ENCODE measurements around the gene NDRG3. TPM values are rescaled to one million over a fixed set of nuclear protein-coding genes. Genes with fewer than 3 reads are reported as not detected.

The NDRG3 gene
- polyA plus RNA-seq, 1 experiment: 28.5 TPM

- no peaks in the 10 kb centered on the region for H3K27me3 ChIP-seq (ENCODE audit: control insufficient read depth, insufficient read depth, low read length)
- H3K36me3 ChIP-seq (ENCODE audit: control insufficient read depth, insufficient read depth, low read length): peaks cover 2% of the 10 kb centered on the region
- H3K4me3 ChIP-seq (ENCODE audit: low read depth, low read length): no peak overlapping the region
- CTCF ChIA-PET: interaction anchor here (0.9 to 2.5 kb wide), 8 partner anchors 11 to 87 kb away, joined by 3 to 16 read pairs (median 7); a partner anchor contains a TSS
- no peak for TF ChIP-seq CTCF (IDR thresholded peaks at IDR 0.05; ENCODE audit: insufficient read depth, low read depth, low read length)
- no peak for DNase-seq (ENCODE audit: low read depth)
- POLR2A ChIA-PET: no interaction called here
Measured at GRCh38 chr20:36775196-36775595, 29.3 kb upstream of the NDRG3 start.

GRCh38 chr20:36773597-36774390 is 27.9 kb upstream of the NDRG3 start, which contains the start of gene DSN1:
TSS of gene DSN1 (minus strand) at chr20:36773763. CDS start at chr20:36771458, 2,305 bp downstream.
- DNase-seq (ENCODE audit: low read depth): peak; percentile 83
- ChIA-PET CTCF (interaction anchor here (0.5 to 2.5 kb wide), 19 partner anchors 8 to 175 kb away, joined by 3 to 16 read pairs (median 4); a partner anchor contains a TSS), POLR2A (interaction anchor here (0.9 kb wide), 1 partner anchor 168 kb away, joined by 3 read pairs; the partner anchor contains the start of gene RAB5IF)
- H3K36me3 ChIP-seq (ENCODE audit: control insufficient read depth, insufficient read depth, low read length): no peaks in the 10 kb centered on the region; the same call in 1 of the 2 replicates
- H3K27me3 ChIP-seq (ENCODE audit: control insufficient read depth, insufficient read depth, low read length): no peaks in the 10 kb centered on the region
- no peak for TF ChIP-seq CTCF (IDR thresholded peaks at IDR 0.05; ENCODE audit: insufficient read depth, low read depth, low read length)
- peak within 1 kb of the TSS; percentile 80 for H3K4me3 ChIP-seq (ENCODE audit: low read depth, low read length)

- H3K4me3 ChIP-seq (ENCODE audit: low read depth, low read length): peak overlapping the region; percentile 80
- ChIA-PET POLR2A (interaction anchor here (0.9 kb wide), 1 partner anchor 167 kb away, joined by 3 read pairs; the partner anchor contains the start of gene RAB5IF), CTCF (interaction anchor here (0.9 to 2.5 kb wide), 12 partner anchors 13 to 161 kb away, joined by 3 to 16 read pairs (median 4); a partner anchor contains a TSS)
- TF ChIP-seq CTCF (IDR thresholded peaks at IDR 0.05; ENCODE audit: insufficient read depth, low read depth, low read length): no peak
- no peaks in the 10 kb centered on the region for H3K27me3 ChIP-seq (ENCODE audit: control insufficient read depth, insufficient read depth, low read length)
- DNase-seq (ENCODE audit: low read depth): no peak
- H3K36me3 ChIP-seq (ENCODE audit: control insufficient read depth, insufficient read depth, low read length): no peaks in the 10 kb centered on the region; the same call in 1 of the 2 replicates
Measured at GRCh38 chr20:36773107-36773596, 27.3 kb upstream of the NDRG3 start.

- CTCF ChIA-PET: interaction anchor here (1.5 to 6.7 kb wide), 2 partner anchors 16 to 116 kb away, joined by 6 to 32 read pairs; no protein-coding TSS in a partner anchor
- POLR2A ChIA-PET: no interaction called here
- Histone ChIP-seq H3K36me3 (ENCODE audit: control insufficient read depth, insufficient read depth, low read length) (no peaks in the 10 kb centered on the region), H3K4me3 (ENCODE audit: low read depth, low read length) (no peak overlapping the region), H3K27me3 (ENCODE audit: control insufficient read depth, insufficient read depth, low read length) (no peaks in the 10 kb centered on the region)
- no peak for TF ChIP-seq CTCF (IDR thresholded peaks at IDR 0.05; ENCODE audit: insufficient read depth, low read depth, low read length)
- no peak for DNase-seq (ENCODE audit: low read depth)
Measured at GRCh38 chr20:36770680-36771079, 24.8 kb upstream of the NDRG3 start.
